ENCODE results near the gene C16orf74.

Gene C16orf74

GRCh38 chr16:85716680-85717038 is 34.2 kb downstream of the C16orf74 start:
- no peak for DNase-seq

GRCh38 chr16:85716022-85716679 is 34.7 kb downstream of the C16orf74 start:
- no peak for DNase-seq

GRCh38 chr16:85715169-85716021 is 35.5 kb downstream of the C16orf74 start:
- no peak for DNase-seq

DNA sequence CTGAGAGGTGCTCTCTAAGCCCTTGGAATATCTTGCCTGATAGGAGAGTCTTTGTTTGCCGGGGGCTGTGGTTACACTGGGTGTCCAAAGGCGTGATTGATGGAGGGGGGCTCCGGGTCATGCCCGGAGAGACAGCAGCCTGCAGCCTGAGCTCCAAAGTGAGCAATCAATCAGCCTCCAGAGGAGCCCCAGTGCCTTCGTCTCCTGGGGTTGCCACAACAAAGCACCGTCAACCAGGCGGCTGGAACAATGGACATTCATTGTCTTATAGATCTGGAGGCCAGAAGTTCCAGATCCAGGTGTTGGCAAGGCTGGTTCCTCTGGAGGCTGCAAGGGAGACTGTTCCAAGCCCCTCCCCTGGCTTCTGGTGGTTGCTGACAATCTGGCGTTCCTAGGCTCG is 38.1 kb downstream of the C16orf74 start:
- no peak for DNase-seq

GRCh38 chr16:85711982-85712587 is 38.8 kb downstream of the C16orf74 start:
- no peak for DNase-seq

DNA sequence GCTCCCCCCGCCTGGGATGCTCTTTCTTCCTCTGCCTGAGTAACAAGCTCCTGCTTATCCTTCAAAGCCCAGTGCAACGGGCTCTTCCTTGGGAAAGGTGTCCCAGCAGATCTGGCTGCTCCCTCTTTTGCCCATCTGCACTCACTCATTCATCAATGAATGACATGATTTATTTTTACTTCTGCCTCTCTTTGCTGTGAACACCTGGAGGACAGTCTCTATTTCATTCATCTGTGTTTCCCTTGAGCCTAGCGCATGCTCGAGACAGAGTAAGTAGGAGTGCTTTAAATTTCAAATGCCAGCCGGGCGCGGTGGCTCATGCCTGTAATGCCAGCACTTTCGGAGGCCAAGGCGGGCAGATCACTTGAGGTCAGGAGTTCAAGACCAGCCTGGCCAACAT is 40.2 kb downstream of the C16orf74 start:
- DNase-seq: no peak

DNA sequence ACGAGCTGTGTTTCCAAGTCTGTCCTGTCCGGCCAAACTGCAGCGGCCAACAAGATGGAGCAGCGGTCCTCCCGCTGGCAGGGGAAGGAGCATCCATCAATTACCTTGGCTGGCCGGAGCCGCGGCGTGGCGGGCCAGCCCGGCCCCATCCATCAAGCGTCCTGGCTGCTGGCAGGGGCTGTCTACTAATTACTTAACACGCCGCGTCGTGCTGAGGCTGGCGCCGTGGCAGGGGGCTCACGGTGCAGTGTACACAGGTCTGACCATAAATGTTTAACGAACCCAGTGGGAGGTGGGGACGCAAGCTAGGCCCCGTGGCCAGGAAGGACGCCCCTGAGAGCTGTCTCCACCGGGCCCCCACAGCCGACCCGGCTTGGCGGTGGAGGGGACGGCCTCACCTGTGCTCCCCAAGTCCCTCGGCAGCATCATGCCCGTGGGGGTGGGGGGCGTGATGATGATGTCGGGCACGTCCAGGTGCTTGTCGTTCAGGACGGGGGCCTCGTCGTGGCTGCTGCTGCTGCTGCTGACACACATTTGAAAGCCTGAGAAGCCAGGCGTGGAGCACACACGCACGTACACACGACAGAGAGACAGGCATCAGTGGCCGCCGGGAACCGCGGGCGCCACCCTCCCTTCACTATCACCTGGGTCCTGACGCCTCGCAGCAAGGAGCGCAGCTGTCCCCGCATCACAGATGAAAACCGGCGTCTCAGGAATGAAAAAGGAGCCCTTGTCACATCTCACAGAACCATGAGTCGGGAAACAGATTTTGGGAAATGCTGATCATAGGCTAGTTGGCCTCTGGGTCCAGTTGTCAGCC is 40.9 kb downstream of the C16orf74 start:
- DNase-seq: no peak

DNA sequence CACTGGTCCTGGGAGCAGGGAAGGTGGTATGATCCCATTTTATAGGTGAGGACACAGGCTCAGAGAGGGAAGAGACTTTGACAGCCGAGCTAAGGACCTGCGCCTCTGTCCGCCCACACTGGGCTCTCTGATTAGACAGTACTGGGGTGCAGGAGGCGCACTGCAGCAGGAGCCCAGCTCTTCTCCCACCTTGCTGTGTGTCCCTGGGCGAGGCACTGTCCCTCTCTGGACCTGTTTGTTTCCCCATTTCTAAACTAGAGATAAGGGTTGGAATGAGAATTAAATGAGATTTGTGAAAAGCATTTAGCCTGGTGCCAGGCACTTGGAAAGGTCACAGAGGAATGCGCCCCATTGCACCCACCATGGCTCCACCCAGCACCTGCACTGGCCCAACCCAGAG is 42.6 kb downstream of the C16orf74 start:
- DNase-seq: no peak

DNA sequence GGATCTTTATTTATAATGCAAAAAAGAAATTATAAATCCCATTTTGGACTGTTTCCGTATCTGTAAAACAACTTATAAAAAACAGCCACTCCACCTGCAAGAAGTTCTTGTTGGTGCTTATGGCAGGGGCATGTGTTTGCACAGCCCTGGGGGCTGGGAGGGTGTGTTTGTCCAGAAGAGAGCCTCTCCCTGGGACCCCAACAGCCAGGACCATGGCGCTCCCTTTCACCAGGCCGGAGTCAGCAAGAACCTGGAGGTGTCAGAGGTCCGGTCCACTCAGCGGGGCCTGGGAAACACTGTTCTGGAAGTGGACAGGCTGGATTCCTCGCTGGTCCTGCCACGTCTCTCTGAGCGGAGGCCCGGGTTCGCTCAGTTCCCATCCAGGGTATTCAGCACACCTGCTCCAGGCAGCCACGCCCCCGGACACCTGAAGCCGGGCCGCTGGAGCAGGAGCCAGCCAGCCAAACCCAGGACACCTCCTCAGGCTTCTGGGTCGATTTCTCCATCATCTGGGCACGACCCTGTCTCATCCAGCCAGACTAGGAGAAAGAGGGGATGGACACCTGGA is 43.3 kb downstream of the C16orf74 start:
- no peak for DNase-seq

DNA sequence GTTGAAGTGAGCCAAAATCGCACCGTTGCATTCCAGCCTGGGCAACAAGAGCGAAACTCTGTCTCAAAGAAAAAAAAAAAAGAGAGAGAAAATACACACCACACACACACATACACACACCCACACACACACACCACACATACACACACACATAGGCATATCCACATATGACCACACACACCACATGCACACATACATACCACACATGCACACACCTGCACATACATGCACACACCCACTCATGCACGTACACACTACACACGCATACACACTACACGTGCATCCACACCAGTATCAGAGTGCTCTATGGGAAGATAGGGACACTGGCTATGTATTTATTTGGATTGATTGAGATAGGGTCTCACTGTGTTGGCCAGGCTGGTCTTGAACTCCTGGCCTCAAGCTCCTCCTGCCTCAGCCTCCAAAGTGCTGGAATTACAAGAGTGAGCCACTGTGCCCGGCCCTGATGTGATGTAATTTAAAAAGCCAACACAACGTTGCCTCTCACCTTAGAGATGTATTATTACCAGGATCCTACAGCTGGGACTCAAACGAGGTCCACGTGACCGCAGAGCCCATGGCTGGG is 44.4 kb downstream of the C16orf74 start:
- DNase-seq: no peak

GRCh38 chr16:85704900-85705846 is 45.7 kb downstream of the C16orf74 start:
- DNase-seq: no peak

GRCh38 chr16:85704011-85704410 is 46.9 kb downstream of the C16orf74 start:
- no peak for DNase-seq

DNA sequence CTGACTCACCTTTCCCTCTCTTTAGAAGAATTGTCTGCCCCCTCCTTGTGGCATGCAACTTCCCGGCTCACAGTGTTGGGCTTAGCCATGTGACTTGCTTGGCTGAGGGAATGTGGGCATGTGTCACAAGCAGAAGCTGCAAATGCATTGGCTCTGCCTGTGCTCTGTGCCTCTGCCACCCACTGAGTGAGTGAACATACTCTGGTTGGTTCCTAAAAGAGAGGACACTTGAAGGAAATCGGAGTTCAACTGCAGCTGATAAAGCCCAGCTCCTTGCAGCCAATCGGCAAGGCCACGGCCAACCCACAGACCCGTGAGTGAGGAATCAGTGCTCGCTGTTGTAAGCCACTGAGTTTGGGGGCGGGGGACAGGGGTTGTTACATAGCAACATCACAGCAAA is 51.3 kb downstream of the C16orf74 start:
- DNase-seq: no peak

- no peak for DNase-seq
Measured at GRCh38 chr16:85698935-85699558, 51.8 kb downstream of the C16orf74 start.

DNA sequence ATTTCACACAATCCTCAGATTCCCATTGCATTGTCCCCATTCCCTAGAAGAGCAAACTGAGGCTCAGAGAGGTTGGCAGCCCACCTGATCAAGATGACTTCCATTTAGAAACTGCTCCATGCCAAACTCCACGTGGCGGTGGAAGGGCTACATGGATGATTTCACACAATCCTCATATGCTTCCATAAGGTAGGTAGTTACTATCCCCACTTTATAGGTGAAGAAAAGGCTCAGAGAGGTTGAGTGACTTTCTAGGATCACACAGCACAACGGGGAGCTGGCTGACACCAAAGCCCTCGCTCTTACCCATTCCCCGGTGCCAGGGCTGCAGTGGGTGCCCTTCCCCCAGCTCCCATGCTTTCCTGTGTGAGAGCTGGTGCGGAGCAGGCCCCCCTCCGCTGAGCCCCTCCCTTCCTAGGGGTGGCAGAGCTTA is 52.4 kb downstream of the C16orf74 start:
- no peak for DNase-seq

DNA sequence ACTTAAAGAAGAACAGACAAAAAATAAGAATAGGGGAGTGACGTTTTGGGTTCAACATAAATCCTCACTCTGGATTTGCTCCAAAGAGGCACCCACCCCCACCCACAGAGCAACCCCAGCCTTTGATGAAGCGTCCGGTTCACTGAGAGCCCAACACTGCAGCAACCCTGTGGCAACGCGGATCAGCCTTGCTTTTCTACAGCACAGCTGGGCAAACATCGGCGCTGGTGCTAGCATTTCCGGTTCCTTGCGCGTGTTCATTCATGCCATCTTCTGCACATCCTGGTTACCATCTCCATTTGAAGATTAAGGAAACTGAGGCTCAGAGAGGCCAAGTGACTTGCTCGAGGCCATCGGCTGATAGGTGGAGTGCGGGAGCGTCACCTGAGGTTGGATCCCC is 53.5 kb downstream of the C16orf74 start:
- no peak for DNase-seq

- DNase-seq: no peak
Measured at GRCh38 chr16:85696781-85697180, 54.1 kb downstream of the C16orf74 start.

GRCh38 chr16:85695196-85696128 is 55.4 kb downstream of the C16orf74 start:
- DNase-seq: no peak

GRCh38 chr16:85690469-85691064 is 60.3 kb downstream of the C16orf74 start:
- DNase-seq: no peak
